ENCODE data around the gene NAALADL1.
A peak's percentile ranks its signal among the peaks of the same experiment; 100 is the strongest.

The NAALADL1 gene

GRCh38 chr11:65058419-65059054 lies at the start of gene NAALADL1:
Gene NAALADL1, minus strand, starts transcription at chr11:65058553. Its CDS starts 32 bp downstream, at chr11:65058521.
- no peak for DNase-seq

- DNase-seq: no peak
Observed at GRCh38 chr11:65107751-65108468, 49.6 kb upstream of the NAALADL1 start.

GRCh38 chr11:65107078-65107477 lies 48.7 kb upstream of the NAALADL1 start:
- DNase-seq: no peak

GRCh38 chr11:65104628-65105027 lies 46.3 kb upstream of the NAALADL1 start:
- DNase-seq: no peak

GRCh38 chr11:65103476-65103875 lies 45.1 kb upstream of the NAALADL1 start:
- DNase-seq: no peak

GRCh38 chr11:65102142-65103095 lies 44.1 kb upstream of the NAALADL1 start:
- no peak for DNase-seq

- no peak for DNase-seq
Observed at GRCh38 chr11:65100674-65101350, 42.5 kb upstream of the NAALADL1 start.

GRCh38 chr11:65096926-65097325 lies 38.6 kb upstream of the NAALADL1 start:
- DNase-seq: no peak

- peak; percentile 87 for DNase-seq
Observed at GRCh38 chr11:65095974-65096806, 37.8 kb upstream of the NAALADL1 start, which contains the start of gene VPS51. Gene VPS51, plus strand, starts transcription at chr11:65096214. Its CDS starts 37 bp downstream, at chr11:65096251.

- no peak for DNase-seq
Observed at GRCh38 chr11:65095427-65095826, 37.1 kb upstream of the NAALADL1 start.

- no peak for DNase-seq
Observed at GRCh38 chr11:65090628-65091027, 32.3 kb upstream of the NAALADL1 start.

GRCh38 chr11:65089621-65090020 lies 31.3 kb upstream of the NAALADL1 start:
- no peak for DNase-seq

GRCh38 chr11:65087827-65088226 lies 29.5 kb upstream of the NAALADL1 start:
- no peak for DNase-seq

- DNase-seq: no peak
Observed at GRCh38 chr11:65087216-65087615, 28.9 kb upstream of the NAALADL1 start.

GRCh38 chr11:65086809-65087208 lies 28.5 kb upstream of the NAALADL1 start:
- DNase-seq: no peak

- no peak for DNase-seq
Observed at GRCh38 chr11:65085446-65085845, 27.1 kb upstream of the NAALADL1 start.

GRCh38 chr11:65084598-65085375 lies 26.4 kb upstream of the NAALADL1 start:
- DNase-seq: no peak

GRCh38 chr11:65083834-65084597 lies 25.7 kb upstream of the NAALADL1 start, which contains the start of the genes CDCA5 and ZFPL1:
Gene CDCA5, minus strand, starts transcription at chr11:65084040. Its CDS starts 62 bp downstream, at chr11:65083978.
Gene ZFPL1, plus strand, starts transcription at chr11:65084222. Its CDS starts 477 bp downstream, at chr11:65084699.
- peak; percentile 95 for DNase-seq

GRCh38 chr11:65083134-65083833 lies 24.9 kb upstream of the NAALADL1 start:
- DNase-seq: no peak

Measured in HCEC 1CT (cell line).